Activated naive CD4-positive, alpha-beta T cell treated with anti-CD3 and anti-CD28 coated beads, Interleukin-2, amount 50 U/mL, for 16 hours (primary cell): ENCODE data around the gene OFD1.

Experiments used
- DNase-seq: peaks from one replicate; pipeline ENCODE4 v3.0.0-alpha.2; 2020

Gene OFD1

GRCh38 chrX:13756381-13756780, 21.8 kb downstream of the OFD1 start:
- no peak for DNase-seq

DNA sequence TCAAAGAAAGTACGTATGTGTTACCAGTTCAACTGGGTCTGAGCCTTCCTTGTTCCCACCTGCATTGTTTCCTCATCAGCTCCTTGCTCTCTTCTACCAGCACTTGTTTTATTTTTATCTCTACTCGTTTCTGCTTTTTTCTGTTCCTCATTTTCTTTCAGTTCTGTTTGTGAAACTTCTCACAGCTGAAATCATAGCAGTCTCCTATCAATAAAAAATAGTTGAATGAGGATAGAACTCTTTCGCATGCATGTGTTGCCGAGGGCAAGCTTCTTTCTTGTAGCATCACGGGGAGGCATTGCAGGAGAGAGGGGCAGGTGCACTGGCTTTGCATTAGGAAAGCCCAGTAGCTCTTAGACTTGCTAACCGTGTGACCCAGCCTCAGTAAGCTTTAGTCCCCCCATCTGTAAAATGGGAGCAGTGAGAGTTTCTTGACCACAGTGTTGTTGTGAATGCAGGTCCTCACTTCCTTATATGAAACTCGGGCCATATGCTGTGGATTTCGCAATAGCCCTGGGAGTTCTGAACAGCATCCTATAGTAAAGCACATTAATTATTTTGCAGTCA, 24.7 kb downstream of the OFD1 start:
- no peak for DNase-seq

DNA sequence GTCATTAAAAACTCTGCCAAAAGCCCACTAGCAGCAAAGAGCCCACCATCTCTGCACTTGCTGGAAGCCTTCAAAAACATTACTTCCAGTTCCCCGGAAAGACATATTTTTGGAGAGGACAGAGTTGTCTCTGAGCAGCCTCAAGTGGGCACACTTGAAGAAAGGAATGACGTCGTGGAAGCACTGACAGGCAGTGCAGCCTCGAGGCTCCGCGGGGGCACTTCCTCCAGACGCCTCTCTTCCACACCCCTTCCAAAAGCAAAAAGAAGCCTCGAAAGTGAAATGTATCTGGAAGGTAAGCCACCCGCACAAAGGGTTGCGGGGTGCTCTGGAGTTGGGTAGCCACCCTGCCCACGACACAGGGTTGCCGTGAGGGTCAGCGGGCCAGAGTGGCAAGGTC, 25.9 kb downstream of the OFD1 start:
- no peak for DNase-seq

DNA sequence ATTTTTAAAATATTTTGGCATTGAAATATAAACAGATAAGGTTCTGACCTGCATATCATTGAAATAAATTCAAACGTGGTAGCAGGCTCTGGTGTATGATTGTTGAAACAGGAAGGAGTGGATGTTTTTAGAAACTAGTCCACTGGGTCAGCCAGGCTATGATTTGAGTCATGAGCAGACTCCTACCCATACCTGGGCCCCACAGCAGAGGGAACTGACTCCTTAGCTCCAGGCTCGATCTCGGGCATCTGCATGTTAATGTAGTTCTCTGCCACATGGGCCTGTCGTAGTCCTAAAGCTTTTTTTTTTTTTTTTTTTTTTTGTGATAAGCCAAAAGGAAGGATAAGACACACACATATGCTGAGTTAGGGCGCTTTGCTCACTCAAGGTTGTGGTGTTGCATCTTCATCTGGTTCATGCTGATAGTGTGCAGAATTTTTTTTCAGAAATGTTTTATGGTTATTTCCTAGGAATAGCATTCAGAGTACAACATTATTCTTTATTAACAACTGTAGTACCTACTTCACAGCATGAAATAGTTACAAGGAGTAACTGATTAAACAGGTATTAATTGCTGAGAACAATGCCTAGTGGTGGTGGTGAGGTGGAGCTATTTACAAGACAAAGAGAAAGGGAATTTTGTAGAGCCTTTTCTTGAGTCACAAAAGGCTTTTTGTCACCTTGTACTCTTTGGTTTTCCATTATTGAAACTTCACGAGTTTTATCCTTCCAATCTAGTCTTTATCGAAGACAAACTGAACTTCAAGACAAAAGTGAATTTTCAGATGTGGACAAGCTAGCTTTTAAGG, 27.3 kb downstream of the OFD1 start:
- no peak for DNase-seq

DNA sequence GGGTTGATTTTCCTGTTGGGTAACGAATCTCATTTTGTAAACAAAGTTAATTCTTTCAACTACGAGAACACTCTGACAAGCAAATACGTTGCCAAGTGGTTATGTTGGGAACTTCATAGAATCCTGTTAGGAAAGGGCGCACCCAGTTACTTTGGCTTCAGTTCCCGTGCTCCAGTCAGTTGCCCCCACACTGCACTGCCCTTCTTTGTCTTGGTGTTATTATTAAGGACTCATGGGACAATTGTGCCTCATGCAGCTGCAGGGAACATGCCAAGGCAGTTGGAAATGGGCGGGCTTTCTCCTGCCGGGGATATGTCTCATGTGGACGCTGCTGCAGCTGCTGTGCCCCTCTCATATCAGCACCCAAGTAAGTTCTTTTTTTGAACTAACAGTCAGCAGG, 28.9 kb downstream of the OFD1 start:
- DNase-seq = no peak

GRCh38 chrX:13764281-13764680, 29.7 kb downstream of the OFD1 start:
- no peak for DNase-seq

- no peak for DNase-seq
Measured at GRCh38 chrX:13764765-13765164, 30.2 kb downstream of the OFD1 start.

DNA sequence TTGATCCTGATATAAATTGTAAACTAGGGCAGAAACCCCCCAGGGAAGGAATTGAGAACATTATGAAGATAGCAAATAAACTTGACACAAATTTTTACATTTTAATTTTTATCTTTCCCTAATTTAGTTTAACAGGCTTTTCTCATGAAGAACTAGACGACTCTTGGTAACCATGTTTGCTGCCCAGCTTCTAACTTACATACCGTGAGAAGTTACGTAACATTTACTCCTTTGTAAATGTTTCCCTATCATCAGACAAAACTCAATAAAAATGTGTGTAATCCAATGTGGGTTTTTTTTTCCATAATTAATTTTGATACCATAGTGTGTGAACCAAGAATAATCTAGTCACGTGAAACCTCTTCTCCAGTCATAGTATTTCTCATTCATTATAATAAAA, 34.4 kb downstream of the OFD1 start:
- DNase-seq = no peak

GRCh38 chrX:13770013-13770535, 35.5 kb downstream of the OFD1 start:
- DNase-seq = no peak

DNA sequence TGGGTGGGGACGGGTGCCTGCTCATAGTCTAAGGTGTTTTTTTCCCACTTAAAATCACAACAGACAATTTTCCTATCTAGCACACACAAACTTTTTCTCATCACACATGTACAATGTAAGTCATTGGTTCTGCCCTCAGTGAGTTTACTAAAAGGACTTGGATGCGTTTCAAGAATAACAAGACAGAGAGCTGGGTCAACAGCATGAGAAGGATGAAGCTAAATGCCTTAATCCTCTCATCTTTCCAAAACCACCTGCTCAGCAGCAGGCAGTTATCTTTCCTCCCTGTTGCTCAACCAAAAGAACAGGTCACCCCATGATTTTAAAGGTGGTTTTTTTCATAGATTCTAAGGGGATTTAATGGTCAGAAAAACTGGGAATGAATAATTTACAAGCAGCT, 40.1 kb downstream of the OFD1 start:
- DNase-seq = no peak

GRCh38 chrX:13775837-13776236, 41.3 kb downstream of the OFD1 start:
- no peak for DNase-seq

DNA sequence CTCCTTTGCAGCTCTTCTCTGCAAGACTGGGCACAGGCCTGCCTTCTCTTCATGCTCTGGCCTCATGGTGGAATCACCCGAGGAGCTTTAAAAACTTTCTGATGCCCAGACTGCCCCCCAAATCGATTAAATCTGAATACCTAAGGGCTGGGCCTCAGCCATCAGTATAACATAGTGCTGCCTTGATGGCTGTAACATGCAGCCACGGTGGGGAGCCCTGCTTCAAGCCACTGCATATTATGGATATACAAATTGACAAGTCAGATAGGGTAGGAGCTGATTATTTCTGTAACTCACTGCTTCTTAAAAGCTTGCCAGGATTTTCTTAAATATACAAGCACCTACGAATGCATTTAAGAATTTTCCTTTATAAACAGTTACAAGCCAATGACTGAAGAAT, 41.8 kb downstream of the OFD1 start:
- DNase-seq = no peak

DNA sequence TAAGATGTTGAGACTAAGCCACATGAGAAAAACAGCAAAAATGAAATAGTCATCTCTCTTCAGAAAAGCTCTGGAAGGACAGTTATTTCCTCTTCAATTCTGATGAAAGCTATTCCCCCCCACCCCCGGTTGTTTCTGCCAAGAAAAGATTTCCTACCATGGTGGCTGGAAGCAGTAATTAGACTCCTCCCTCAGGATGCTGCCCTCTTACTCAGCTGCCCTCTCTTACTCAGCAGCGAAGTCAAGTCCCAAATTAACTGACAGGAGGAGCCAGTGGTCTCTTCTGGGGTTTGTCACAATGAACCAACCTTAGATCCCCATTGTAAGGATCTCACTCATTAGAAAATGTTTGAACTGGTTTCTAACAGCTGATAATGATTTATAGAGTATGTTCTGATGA, 44.4 kb downstream of the OFD1 start:
- DNase-seq = no peak

- DNase-seq = no peak
Measured at GRCh38 chrX:13780868-13781427, 46.4 kb downstream of the OFD1 start.

DNA sequence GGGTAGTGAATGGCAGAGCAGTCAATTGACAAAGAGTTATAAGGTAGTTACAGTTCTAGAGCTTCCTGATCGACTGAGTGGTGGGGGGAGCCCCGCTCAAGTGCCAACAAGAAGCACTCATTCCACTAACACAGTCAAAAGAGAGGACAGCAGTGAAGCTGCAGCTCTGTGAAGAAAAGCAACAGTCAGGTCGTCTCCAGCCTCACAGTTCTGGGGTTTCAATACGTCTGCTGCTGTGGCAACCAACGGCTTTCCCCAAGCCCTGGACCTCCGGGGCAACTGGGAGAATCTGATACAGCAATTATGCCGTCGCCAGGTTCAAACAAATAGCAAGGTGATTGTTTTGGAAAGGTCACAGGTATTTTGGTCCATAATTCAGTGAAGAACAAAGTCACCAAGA, 51.5 kb downstream of the OFD1 start:
- no peak for DNase-seq

- DNase-seq = no peak
Measured at GRCh38 chrX:13790206-13791131, 55.9 kb downstream of the OFD1 start.

DNA sequence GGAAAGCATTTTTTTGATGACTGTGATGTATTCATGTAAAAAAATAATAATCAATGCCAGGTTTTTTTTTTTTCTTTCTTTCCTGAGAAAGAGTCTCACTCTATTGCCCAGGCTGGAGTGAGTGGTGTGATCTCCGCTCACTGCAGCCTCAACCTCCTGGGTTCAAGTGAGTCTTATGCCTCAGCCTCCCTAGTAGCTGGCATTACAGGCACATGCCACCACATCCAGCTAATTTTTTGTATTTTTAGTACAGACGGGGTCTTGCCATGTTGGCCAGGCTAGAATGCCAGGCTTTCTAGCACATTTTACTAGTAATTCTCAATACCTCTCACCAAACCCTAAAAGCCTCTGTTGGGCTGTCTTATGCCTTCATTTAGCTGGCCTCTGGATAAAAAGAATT, 56.6 kb downstream of the OFD1 start:
- DNase-seq = no peak

- no peak for DNase-seq
Measured at GRCh38 chrX:13791559-13791958, 57.0 kb downstream of the OFD1 start.

DNA sequence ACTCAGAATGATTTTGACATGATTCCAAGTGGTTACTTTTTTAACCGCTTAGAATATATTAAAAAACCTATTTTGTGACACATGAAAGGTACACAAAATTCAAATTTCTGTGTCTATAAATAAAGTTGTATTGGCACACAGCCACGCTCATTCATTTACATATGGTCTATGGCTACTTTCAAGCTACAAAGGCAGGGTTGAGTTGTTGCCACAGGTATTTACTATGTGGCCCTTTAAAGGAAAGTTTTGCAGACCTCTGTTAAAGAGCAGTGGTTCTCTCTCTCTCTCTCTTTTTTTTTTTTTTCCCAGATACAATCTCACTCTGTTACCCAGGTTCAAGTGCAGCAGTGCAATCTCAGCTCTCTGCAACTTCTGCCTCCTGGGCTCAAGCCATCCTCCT, 59.3 kb downstream of the OFD1 start:
- no peak for DNase-seq

GRCh38 chrX:13794417-13794816, 59.9 kb downstream of the OFD1 start:
- no peak for DNase-seq

- DNase-seq = no peak
Measured at GRCh38 chrX:13797512-13797911, 63.0 kb downstream of the OFD1 start.

DNA sequence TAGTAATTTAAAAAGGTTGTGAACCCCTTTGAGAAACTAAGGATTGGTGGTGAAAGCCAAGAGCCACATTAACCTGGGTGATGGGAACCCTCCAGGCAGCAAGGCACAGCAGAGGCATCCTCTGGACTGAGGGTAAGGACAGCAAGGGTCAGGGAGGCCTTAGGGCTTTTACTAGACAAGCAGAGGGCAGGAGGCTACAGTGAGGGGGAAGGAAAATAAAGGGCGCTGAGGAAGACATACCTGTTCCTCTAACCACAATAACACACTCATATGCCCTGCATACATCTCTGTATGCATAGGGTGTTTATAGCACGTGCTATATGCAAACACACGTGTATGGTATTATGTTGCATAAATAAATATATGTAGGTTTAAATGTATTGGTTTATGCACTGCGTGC, 63.6 kb downstream of the OFD1 start:
- DNase-seq = no peak

DNA sequence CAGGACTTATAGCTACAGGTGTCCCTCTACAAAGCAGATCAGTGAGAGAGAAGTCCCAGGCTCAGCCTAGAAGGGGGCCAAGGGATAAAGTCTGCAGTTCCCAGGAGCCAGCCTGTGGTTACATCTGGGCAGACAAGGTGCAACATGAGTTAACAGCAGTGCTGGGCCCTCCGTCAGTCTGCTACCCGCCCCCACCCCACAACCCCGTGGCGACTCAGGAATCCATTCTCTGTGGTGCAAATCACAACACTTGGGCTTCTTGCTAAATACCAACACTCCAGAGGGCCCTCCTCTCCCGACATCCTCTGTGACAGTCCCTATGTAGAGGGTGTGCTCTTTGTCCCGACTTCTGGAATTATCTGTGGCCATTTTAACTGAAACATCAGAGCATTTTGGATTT, 68.6 kb downstream of the OFD1 start:
- no peak for DNase-seq
